Lower leg skin (tissue), 4 donors: ENCODE measurements around the gene EP400. TPM values are rescaled to one million over a fixed set of nuclear protein-coding genes. Genes with fewer than 3 reads are reported as not detected.

Experiments
- DNase-seq, 2 donors: peaks; one replicate each; pipeline ENCODE4 v3.0.0-alpha.2; 2019; ENCODE audit warnings: low spot score in 2 of 2
- H3K4me3 ChIP-seq: fragments of 200-600 bp; sonication (generic); 2 replicates; pipeline ENCODE4 v1.5.1; 2017; ENCODE audit warnings: mild to moderate bottlenecking, low read depth; ENCODE audit not compliant: poor library complexity, severe bottlenecking
- CTCF ChIP-seq, 3 donors: fragments of 450-650 bp; IDR thresholded peaks; one replicate each; pipeline ENCODE4 v1.5.1; 2016; ENCODE audit warnings: antibody characterized with exemption in 3 of 3, mild to moderate bottlenecking in 3 of 3, moderate library complexity in 2 of 3
- POLR2A ChIP-seq, 2 donors: fragments of 450-650 bp; IDR thresholded peaks; one replicate each; pipeline ENCODE4 v1.6.1; 2016 to 2017; ENCODE audit warnings: antibody characterized with exemption in 2 of 2, mild to moderate bottlenecking in 1 of 2, moderate library complexity in 1 of 2
- WGBS, 2 donors: methylation state at CpG; one replicate each; pipeline ENCODE4 v1.1.5; 2018; 5-methylcytosine and 5-hydroxymethylcytosine counted together
- intact Hi-C: fragments of 100-400 bp; cut with DNase I; formaldehyde crosslinking; loops from one replicate; pipeline ENCODE4 v1.15.0; 2023; ENCODE audit warnings: low total_unique reads
- total RNA-seq, 4 donors: library from RNA; depleted of rRNA; stranded (reverse); fragments of >200 nt; gene quantifications; one replicate each; pipeline ENCODE4 v1.1.0, GENCODE V29; 2016

The EP400 gene
- total RNA-seq, 4 donors from 2014 or later, result 22.0 to 45.8 (median 24.6) TPM

- no peak for DNase-seq
- 96% methylated on average over 12 of the region's 12 CpGs for WGBS, 2 donors
- intact Hi-C loops, result no loop called here
- no peak overlapping the region for H3K4me3 ChIP-seq
- TF ChIP-seq POLR2A (IDR thresholded peaks at IDR 0.05), result no peak
These were observed 174.4 kb downstream of the EP400 start for GRCh38 chr12:132123970-132124765.

GRCh38 chr12:132124766-132125425 is 175.2 kb downstream of the EP400 start:
- TF ChIP-seq CTCF (IDR thresholded peaks at IDR 0.05) (no peak), POLR2A (IDR thresholded peaks at IDR 0.05) (no peak)
- no peak for DNase-seq
- intact Hi-C loops, result no loop called here
- H3K4me3 ChIP-seq, result no peak overlapping the region
- WGBS, 2 donors, result 96% methylated on average over 19 of the region's 19 CpGs

GRCh38 chr12:132125736-132126135 is 176.0 kb downstream of the EP400 start:
- TF ChIP-seq CTCF (IDR thresholded peaks at IDR 0.05) (no peak), POLR2A (IDR thresholded peaks at IDR 0.05) (no peak)
- DNase-seq, result no peak
- WGBS, 2 donors, result 98 to 99% methylated on average over 12 of the region's 12 CpGs
- H3K4me3 ChIP-seq, result no peak overlapping the region
- intact Hi-C loops, result no loop called here

- intact Hi-C loops, result no loop called here
- WGBS, 2 donors, result 96 to 97% methylated on average over 8 of the region's 8 CpGs
- H3K4me3 ChIP-seq, result no peak overlapping the region
- DNase-seq, result no peak
- TF ChIP-seq CTCF (IDR thresholded peaks at IDR 0.05) (no peak), POLR2A (IDR thresholded peaks at IDR 0.05) (no peak)
These were observed 177.3 kb downstream of the EP400 start for GRCh38 chr12:132127041-132127440.

- intact Hi-C loops, result no loop called here
- WGBS, 2 donors, result 97 to 100% methylated on average over 3 of the region's 3 CpGs
- DNase-seq, result no peak
These were observed 179.3 kb downstream of the EP400 start for GRCh38 chr12:132129007-132129406.

More at GRCh38 chr12:132129007-132129406, 179.3 kb downstream of the EP400 start:
- TF ChIP-seq CTCF (IDR thresholded peaks at IDR 0.05) (no peak), POLR2A (IDR thresholded peaks at IDR 0.05) (no peak)
- H3K4me3 ChIP-seq, result no peak overlapping the region
